ENCODE measurements around the gene ELOVL5.

DNA sequence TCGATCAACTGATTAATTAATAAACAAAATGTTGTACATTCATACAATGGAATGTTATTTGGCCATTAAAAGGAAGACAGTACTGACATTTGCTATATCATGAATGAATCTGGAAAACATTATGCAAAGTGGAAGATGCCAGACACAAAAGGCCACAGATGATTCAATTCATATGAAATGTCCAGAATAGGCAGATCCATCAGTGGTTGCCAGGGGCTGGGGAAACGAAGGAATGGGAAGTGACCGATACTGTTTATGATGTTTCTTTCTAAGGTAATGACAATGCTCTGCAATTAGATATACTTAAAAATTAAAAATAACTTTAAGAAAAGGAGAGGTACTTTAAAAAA is 37.2 kb downstream of the ELOVL5 start:
- TF ChIP-seq, protein P1, sequence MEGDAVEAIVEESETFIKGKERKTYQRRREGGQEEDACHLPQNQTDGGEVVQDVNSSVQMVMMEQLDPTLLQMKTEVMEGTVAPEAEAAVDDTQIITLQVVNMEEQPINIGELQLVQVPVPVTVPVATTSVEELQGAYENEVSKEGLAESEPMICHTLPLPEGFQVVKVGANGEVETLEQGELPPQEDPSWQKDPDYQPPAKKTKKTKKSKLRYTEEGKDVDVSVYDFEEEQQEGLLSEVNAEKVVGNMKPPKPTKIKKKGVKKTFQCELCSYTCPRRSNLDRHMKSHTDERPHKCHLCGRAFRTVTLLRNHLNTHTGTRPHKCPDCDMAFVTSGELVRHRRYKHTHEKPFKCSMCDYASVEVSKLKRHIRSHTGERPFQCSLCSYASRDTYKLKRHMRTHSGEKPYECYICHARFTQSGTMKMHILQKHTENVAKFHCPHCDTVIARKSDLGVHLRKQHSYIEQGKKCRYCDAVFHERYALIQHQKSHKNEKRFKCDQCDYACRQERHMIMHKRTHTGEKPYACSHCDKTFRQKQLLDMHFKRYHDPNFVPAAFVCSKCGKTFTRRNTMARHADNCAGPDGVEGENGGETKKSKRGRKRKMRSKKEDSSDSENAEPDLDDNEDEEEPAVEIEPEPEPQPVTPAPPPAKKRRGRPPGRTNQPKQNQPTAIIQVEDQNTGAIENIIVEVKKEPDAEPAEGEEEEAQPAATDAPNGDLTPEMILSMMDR (IDR thresholded peaks at IDR 0.05; ENCODE audit: poor library complexity, severe bottlenecking), result no peak
- TF ChIP-seq EP300 (conservative IDR thresholded peaks at IDR 0.05; ENCODE audit: poor library complexity, severe bottlenecking) (no peak), TAF1 (IDR thresholded peaks at IDR 0.05; ENCODE audit: low read depth) (no peak), EZH2 (IDR thresholded peaks at IDR 0.05; ENCODE audit: borderline replicate concordance, insufficient read depth, low read length, poor library complexity, severe bottlenecking) (no peak), POLR2AphosphoS5 (IDR thresholded peaks at IDR 0.05) (no peak)

Data from neural cell (in vitro differentiated cells).